ENCODE results near the gene ZSCAN16.
A peak's percentile ranks its signal among the peaks of the same experiment; 100 is the strongest.

- TF ChIP-seq CTCF (IDR thresholded peaks at IDR 0.05) (peak in 5 of 7 experiments; percentile 38 to 81 (median 63)), POLR2A (IDR thresholded peaks at IDR 0.05) (peak in 1 of 4 donors; percentile 29), POLR2AphosphoS5 (IDR thresholded peaks at IDR 0.05) (peak; percentile 24 to 88 (median 83))
These were observed 19.8 kb upstream of the ZSCAN16 start for GRCh38 chr6:28104392-28105244.
